Measurements from ENCODE around the gene PLPPR3. TPM values are rescaled to one million over a fixed set of nuclear protein-coding genes. Genes with fewer than 3 reads are reported as not detected.
"Not testable (repeated sequence)": the region's sequence is repeated elsewhere in the genome, so short reads cannot be mapped to it uniquely, and the experiment has no call there.

The PLPPR3 gene
- polyA plus RNA-seq, 3 donors, result 9.5 to 12.3 (median 11.1) TPM

DNA sequence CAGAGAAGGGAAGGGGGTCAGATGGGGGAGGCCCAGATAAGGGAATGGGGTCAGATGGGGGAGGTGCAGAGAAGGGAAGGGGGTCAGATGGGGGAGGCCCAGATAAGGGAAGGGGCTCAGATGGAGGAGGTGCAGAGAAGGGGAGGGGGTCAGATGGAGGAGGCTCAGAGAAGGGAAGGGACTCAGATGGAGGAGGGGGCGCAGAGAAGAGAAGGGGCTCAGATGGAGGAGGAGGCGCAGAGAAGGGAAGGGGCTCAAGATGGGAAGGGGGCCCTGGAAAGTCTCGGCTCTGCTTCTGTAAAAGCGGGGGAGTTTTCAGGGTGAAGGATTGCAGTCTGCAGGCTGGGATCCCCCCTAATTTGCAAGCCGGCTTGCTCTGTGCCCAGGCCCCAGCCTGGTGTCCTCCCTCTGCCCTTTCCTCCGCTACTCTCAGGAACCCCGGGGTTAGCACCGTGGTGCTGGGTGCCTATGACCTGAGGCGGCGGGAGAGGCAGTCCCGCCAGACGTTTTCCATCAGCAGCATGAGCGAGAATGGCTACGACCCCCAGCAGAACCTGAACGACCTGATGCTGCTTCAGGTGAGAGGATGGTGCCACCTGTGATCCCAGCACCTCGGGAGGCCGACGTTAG, 7.5 kb upstream of the PLPPR3 start:
- no peak for DNase-seq (ENCODE audit: low read depth in 3 of 3, low spot score in 2 of 3)

DNA sequence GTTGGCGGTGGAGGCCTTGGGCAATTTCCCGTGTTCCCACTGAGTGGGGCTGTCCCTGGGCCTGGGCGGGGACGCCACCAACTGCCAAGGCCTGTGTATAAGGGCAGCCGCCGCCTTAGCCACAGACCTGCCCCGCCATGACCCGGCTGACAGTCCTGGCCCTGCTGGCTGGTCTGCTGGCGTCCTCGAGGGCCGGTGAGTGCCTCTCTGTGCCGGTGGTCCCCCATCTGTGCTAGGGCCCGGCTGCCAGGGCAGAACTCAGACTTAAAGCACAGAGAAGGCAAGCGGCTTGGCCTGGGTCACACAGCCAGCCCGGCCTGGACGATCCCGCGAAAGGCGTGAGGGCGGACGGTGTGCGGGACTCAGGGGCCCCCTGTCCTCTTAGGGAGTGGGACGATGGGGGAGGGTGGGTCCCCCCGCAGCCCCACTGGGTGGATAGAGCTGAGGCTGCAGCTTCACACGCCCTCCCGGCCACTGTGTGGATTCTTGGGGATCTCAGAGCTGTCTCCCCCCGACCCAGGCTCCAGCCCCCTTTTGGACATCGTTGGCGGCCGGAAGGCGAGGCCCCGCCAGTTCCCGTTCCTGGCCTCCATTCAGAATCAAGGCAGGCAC, 6.1 kb upstream of the PLPPR3 start, which contains the start of gene AZU1:
AZU1 (plus strand) TSS at position 128 of the 612 bp plus-strand sequence; CDS start at position 138, 10 bp downstream.
- no peak for DNase-seq (ENCODE audit: low read depth in 3 of 3, low spot score in 2 of 3)

DNA sequence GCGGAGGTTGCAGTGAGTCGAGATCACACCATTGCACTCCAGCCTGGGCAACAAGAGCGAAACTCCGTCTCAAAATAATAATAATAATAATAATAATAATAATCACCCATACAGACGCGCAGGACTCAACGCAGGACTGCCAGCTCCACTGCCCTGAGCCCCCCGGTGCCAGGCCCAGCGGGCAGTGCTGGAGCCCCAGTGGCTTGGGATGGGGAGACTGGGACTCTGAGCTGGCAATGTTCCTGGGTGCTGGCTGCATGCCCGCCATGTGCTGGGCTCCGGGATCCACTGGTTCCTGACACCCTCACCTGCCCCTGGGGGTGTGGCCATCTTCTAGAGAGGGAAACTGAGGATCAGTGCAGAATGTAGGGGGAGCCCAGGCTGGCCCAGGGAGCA, 5.6 kb upstream of the PLPPR3 start:
- DNase-seq (ENCODE audit: low read depth in 3 of 3, low spot score in 2 of 3), result no peak

DNA sequence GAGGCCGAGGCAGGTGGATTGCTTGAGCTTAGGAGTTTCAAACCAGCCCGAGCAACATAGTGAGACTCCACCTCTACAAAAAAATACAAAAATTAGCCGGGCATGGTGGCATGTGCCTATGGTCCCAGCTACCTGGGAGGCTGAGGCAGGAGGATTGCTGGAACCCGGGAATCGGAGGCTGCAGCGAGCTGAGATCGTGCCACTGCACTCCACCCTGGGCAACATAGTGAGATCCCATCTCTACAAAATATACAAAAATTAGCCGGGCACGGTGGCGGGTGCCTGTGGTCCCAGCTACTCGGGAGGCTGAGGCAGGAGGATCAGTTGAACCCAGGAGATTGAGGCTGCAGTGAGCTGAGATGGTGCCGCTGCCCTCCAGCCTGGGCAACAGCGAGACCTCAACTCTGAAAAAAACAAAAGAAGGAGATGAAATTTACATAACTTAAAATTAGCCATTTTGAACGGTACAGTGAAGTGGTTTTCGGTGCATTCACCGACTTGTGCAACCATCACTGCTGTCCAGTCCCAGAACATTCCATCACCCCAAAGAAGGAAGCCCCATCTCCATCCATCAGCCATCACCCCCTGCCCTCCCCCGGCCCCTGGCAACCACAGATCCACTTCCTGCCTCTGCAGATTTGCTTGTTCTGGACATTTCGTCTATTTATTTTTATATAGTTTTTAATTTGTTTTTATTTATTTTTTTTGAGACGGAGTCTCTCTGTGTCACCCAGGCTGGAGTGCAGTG, 4.3 kb upstream of the PLPPR3 start:
- no peak for DNase-seq (ENCODE audit: low read depth in 3 of 3, low spot score in 2 of 3)

DNA sequence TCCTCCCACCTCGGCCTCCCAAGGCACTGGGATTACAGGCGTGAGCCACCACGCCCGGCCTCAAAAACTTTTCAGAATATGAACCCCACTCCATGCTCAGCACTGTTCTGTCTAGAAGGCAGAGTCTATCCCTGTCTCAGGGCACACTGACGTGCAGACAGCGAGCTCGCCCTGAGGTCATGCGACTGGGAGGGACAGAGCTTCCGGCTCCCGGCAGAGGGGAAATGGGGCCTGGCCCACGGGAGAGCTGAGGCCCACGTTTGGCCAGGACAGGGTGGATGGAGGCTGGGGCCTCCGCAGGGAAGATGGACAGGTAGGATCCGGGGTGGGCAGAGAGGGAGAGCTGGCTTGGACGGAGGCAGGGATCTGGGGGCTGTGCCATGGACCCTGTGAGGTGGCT, 3.1 kb upstream of the PLPPR3 start:
- no peak for DNase-seq (ENCODE audit: low read depth in 3 of 3, low spot score in 2 of 3)

DNA sequence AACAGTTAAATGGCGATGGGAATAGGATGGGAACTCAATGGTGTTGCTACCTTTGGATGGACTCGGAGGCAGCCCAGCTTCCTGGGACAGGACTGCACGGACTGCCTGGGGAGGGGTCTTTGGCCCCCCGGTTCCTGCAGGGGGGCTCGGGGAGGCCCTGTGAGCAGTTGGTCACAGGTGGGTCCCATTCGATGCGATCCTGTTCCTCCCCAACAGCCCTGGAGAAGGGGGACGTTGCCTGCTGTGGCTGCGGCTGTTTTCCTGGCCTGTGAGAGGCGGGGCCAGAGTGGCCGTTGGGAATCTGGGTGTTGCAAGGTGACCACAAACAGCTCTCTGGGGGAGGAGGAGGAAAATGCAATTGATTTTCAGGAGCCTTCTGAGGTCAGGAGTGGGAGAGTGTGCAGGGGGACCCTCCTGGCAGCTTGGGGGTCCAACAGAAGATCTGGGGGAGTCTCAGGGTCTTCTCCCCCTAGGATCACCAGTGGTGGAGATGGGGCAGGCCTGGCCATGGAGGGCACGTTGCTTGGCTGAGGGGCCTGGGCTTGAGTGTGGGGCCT, 1.9 kb upstream of the PLPPR3 start:
- no peak for DNase-seq (ENCODE audit: low read depth in 3 of 3, low spot score in 2 of 3)

DNA sequence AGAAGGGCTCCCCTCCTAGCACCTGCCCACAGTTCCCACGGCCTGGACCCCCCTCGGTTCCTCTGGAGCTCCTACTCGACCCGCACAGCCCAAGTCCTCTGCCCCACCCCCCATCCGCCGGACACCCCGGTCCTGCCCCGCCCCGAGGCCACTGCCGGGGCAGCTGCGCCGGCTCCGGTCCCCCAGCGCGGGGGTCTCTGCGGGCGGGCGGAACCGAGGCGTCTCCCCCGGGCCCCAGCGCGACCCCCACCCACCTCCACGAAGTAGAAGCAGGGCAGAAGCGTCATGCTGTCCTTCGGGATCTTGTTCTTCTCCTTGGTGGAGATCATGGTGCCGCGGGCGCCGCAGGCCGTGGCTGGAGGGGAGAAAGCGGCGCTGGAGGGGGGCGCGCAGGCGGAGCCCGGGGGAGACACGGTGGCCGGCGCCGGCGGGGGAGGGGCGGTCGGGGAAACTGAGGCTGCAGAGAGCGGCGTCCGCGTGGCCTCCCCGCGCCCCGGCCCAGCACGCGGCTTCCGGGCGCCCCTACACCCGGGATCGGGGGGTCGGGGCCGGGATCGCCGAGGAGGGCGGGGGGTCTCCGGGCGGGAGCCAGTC, 427 bp downstream of the PLPPR3 start:
- DNase-seq (ENCODE audit: low read depth in 3 of 3, low spot score in 2 of 3), result no peak

DNA sequence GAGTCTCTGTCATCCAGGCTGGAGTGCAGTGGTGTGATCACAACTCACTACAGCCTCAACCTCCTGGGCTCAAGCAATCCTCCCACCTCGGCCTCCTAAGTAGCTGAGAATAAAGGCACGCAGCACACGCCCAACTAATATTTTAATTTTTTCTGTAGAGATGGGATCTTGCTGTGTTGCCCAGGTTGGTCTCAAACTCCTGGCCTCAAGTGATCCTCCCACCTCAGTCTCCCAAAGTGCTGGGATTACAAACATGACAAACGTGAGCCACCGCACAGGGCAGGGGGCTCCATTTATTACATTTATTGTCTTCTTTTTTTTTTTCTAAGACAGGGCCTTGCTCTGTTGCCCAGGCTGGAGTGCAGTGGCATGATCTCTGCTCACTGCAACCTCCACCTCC, 1.5 kb downstream of the PLPPR3 start:
- not testable (repeated sequence) for DNase-seq (ENCODE audit: low read depth in 3 of 3, low spot score in 2 of 3)

DNA sequence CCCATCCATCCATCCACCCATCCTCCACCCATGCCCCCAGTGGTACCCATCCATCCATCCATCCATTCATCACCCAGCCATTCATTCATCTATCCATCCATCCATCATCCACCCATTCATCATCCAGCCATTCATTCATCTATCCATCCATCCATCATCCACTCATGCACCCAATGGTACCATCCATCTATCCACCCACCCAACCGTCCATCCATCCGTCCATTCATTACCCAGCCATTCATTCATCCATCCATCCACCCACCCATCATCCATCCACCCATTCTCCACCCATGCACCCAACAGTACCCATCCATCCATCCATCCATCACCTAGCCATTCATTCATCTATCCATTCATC, 5.3 kb downstream of the PLPPR3 start:
- no peak for DNase-seq (ENCODE audit: low read depth in 3 of 3, low spot score in 2 of 3)

DNA sequence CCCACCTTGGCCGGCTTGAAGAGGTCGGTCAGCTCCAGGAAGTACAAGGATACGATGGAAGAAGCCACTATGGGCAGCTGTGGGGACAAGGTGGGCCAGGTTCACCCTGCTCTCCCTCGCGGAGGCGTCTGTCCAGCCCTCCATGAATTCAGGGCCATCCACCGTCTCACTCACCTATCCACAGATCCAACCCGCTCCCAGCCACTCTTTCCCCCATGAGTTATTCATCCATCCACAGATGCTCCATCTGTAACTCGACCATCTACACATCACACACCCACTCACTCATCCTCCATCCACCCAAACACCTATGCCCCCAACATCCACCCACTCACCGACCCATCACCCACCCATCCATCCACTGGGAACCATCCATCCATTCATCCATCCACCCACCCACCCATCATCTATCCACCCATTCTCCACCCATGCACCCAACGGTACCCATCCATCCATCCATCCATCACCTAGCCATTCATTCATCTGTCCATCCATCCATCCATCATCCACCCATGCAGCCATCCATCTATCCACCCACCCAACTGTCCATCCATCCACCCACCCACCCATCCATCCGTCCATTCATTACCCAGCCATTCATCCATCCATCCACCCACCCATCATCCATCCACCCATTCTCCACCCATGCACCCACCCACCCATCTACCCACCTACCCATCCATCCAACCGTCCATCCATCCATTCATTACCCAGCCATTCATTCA, 5.8 kb downstream of the PLPPR3 start:
- DNase-seq (ENCODE audit: low read depth in 3 of 3, low spot score in 2 of 3), result no peak

DNA sequence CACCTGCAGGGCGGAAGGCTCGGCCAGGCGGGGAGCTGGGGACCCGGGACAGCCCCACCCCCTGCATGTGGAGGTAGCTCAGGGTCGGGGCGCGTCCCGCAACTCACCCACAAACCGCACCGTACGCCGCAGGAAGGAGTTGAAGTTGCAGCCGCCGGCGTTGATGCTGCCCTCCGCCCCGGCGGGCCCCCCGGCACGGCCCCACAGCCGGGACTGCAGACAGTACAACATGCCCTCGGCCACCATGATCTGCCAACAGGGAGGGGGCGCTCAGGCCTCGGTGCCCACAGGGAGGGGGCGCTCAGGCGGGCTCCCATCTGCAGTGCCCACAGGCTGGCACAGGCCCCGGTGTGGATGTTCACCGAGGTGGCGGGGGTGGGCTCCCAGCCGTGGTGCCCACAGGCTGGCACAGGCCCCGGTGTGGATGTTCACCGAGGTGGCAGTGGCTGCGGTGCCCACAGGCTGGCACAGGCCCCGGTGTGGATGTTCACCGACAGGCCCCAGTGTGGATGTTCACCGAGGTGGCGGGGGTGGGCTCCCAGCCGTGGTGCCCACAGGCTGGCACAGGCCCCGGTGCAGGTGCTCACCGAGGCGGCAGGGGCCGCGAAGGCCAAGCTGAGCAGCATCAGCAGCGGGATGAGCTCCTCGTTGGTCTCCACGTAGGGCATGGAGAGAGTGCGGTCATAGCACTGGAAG, 6.5 kb downstream of the PLPPR3 start:
- DNase-seq (ENCODE audit: low read depth in 3 of 3, low spot score in 2 of 3), result no peak

DNA sequence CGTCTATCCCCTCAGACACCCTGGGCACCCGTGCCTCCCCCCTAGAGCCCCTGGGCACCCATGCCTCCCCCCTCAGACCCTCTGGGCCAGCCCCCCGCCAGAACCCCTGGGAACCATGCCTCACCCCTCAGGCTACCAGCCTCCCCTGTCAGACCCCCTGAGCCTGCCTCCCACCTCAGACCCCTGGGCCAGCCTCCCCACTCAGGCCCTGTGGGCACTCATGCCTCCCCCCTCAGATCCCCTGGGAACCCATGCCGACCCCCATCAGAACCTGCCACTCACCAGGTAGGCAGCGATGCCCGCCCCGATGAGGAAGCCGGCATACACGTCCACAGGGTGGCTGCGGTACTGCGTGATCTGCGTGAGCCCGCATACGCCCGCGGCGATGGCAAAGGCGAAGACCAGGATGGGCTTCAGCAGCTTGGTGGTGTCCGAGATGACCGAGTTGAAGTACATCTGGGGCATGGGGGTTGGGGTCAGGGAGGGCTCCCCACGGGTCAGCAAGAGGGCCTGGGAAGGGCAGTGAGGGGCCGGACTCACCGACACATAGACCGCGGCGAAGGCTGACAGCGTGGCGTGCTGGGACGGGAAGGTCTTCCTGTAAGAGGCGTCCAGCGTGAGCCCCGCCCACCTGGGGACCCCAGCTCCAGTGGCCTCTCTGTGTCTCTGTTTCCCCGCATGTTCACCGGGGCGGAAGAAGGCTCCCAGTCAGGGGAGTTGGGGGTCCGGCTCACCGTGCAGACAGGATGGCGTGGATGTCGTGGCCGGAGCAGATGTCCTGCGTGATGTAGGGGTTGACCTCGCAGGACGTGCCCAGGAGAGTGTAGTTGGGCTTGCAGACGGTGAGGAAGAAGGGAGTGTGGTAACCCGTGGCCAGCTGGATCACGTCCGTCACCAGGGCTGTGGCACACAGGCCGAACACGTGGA, 7.3 kb downstream of the PLPPR3 start:
- DNase-seq (ENCODE audit: low read depth in 3 of 3, low spot score in 2 of 3), result no peak

DNA sequence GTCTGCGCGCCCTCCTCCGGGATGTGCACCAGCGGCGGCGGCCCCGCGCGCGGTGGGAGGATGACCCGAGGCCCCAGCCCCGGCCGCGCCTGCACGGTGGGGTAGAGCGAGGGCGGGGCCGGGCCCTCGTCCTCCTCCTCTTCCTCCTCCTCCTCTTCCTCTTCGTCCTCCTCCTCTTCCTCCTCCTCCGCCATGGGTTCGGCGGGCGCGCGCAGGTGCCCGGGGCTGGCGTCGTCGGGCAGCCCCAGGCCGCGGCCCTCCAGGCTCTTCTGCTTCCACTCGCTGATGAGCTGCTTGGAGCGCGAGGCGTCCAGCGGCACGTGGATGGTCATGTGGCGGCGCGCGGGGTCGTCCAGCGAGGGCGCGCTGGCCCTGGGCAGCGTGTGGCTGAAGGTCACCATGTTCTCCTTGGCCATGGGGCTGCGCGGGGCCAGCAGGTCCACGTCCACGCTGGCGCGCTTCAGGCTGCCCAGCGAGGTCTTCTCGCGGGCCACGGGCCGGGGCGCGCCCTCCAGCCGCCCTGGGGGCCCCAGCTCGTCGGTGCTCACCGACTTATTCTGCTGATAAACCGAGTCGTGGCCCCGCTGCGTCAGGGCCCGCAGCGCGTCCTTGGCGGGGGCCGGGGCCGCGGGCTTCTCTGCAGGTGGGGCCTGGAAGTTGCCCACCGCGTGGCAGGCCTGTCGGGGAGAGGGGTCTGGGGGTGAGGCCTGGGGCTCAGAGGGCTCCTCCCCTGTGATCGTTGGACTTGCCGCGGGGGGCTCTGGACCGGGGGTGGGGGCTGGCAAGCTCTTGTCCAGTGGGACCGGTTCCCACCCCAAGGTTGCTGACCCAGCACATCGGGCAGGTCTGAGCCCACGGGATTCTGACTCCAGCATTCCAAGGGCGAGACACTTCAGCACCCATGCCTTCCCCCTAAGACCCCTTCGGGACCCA, 8.3 kb downstream of the PLPPR3 start:
- DNase-seq (ENCODE audit: low read depth in 3 of 3, low spot score in 2 of 3), result no peak

DNA sequence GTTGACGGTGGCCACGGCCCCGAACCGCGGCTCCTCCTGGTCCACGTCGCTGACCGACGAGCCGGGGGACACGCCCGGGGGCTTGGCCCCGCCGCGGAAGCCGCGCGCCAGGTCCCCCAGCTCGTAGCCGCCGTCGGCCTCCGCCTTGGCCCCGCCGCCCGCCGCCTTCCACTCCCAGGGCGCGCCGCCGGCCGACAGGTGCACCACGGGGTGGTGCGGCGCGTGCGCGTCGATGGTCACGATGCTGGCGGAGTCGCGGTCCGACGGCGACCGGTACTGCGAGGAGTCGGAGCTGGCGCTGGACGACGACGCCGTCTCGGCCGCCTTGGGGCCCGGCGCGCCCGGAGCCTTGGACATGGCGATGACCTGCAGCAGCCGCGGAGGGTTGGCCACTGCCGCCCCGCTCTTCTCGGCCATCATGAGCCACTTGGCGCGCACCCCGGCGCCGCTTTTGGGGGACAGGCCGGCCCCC, 9.0 kb downstream of the PLPPR3 start:
- no peak for DNase-seq (ENCODE audit: low read depth in 3 of 3, low spot score in 2 of 3)

DNA sequence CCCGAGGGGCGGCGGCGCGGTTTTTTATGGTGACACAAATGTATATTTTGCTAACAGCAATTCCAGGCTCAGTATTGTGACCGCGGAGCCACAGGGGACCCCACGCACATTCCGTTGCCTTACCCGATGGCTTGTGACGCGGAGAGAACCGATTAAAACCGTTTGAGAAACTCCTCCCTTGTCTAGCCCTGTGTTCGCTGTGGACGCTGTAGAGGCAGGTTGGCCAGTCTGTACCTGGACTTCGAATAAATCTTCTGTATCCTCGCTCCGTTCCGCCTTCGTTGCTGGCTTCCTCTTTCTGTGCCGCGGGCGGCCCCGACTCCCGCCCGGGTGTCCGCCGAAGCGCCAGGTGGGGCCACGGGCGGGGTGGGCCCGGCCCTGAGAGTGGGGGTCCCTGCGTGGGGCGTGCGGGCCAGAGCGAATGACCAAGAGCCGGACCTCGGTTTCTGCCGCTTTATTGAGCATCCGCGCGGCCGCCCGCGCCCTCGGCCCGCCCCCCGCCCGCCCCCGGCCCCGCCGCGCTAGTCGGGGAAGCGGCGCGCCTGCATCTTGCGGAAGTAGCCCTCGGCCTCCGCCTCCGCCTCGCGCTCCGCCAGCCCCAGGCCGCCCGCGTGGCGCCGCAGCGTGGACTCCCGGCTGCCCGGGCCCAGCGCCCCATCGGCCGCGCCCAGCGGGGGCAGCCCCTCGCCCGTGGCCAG, 9.6 kb downstream of the PLPPR3 start:
- DNase-seq (ENCODE audit: low read depth in 3 of 3, low spot score in 2 of 3), result no peak

DNA sequence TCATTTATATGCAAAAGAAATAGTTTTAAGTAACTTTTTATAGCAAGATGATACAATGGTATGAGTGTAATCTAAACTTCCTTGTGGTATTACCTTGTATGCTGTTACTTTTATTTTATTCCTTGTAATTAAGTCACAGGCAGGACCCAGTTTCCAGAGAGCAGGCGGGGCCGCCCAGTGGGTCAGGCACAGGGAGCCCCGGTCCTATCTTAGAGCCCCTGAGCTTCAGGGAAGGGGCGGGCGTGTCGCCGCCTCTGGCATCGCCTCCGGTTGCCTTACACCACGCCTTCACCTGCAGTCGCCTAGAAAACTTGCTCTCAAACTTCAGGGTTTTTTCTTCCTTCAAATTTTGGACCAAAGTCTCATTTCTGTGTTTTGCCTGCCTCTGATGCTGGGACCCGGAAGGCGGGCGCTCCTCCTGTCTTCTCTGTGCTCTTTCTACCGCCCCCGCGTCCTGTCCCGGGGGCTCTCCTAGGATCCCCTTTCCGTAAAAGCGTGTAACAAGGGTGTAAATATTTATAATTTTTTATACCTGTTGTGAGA, 10.2 kb downstream of the PLPPR3 start:
- DNase-seq (ENCODE audit: low read depth in 3 of 3, low spot score in 2 of 3), result no peak

All from right renal cortex interstitium (tissue), 3 donors.